ENCODE data around the gene GPR161.

Gene GPR161

DNA sequence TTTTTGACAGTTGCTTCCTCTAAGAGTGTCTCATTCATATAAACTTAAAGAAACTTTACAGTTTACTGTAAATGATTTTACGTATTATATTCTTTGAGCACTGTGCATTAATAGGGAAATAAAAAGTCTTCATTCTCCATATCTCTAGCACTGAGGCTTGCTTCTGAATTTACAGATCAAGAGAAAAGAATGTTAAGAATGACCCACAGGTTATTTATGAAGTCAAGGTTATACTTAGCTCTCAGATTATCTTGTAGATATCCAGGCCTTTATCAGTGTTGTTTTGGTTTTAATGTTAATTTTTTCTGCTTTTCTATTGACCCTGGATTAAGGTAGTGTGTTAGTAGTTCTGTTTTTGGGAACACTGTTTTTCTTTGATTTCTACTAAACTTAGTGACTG lies 91.4 kb downstream of the GPR161 start:
- Histone ChIP-seq H3K4me1 (ENCODE audit: insufficient read depth, low read length, severe bottlenecking) (no peaks in the 10 kb centered on the region), H3K79me2 (ENCODE audit: insufficient read depth, low read length) (no peaks in the 10 kb centered on the region), H4K20me1 (ENCODE audit: insufficient read depth, low read length) (no peaks in the 10 kb centered on the region), H2AFZ (ENCODE audit: low read length) (no peak overlapping the region), H3F3A (ENCODE audit: insufficient read depth, low read length) (no peaks in the 10 kb centered on the region), H3K27me3 (ENCODE audit: insufficient read depth, low read length) (no peaks in the 10 kb centered on the region), H3K9me2 (ENCODE audit: low read depth, low read length) (no peaks in the 10 kb centered on the region), H3K9ac (ENCODE audit: low read length) (no peak overlapping the region), H3K9me3 (ENCODE audit: low read length) (peaks cover 5% of the 10 kb centered on the region; the same call in 1 of the 2 replicates), H3K4me3 (ENCODE audit: low read depth, low read length, poor library complexity, severe bottlenecking) (no peak overlapping the region), H3K36me3 (ENCODE audit: insufficient read depth, low read length) (peaks cover 51% of the 10 kb centered on the region), H3K4me2 (ENCODE audit: low read length) (no peak overlapping the region), H3K27ac (ENCODE audit: low read depth, low read length, poor library complexity, severe bottlenecking) (no peak overlapping the region)
- no peak for TF ChIP-seq EZH2 (IDR thresholded peaks at IDR 0.05; ENCODE audit: borderline replicate concordance, low read length)
- TF ChIP-seq, protein P1, sequence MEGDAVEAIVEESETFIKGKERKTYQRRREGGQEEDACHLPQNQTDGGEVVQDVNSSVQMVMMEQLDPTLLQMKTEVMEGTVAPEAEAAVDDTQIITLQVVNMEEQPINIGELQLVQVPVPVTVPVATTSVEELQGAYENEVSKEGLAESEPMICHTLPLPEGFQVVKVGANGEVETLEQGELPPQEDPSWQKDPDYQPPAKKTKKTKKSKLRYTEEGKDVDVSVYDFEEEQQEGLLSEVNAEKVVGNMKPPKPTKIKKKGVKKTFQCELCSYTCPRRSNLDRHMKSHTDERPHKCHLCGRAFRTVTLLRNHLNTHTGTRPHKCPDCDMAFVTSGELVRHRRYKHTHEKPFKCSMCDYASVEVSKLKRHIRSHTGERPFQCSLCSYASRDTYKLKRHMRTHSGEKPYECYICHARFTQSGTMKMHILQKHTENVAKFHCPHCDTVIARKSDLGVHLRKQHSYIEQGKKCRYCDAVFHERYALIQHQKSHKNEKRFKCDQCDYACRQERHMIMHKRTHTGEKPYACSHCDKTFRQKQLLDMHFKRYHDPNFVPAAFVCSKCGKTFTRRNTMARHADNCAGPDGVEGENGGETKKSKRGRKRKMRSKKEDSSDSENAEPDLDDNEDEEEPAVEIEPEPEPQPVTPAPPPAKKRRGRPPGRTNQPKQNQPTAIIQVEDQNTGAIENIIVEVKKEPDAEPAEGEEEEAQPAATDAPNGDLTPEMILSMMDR (IDR thresholded peaks at IDR 0.05; ENCODE audit: low read length), result no peak

DNA sequence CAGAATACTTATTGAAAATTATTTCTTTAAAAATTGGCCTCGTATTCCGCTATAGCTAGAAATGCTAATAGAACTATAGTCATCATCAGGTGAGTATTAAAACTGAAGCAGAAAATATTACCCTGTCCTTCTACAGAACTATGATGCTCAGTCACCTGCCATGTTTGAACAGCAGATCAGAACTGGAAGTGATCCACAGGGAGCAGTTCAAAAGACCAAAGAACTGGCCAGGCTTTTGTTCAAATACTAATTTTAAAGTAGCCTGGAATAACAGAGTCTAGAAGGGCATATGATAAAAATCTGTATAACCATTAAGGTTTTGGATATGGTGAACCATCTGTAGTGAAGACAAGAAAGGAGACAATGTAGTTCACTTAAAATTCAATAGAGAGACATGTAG lies 94.4 kb downstream of the GPR161 start:
- Histone ChIP-seq H3K4me1 (ENCODE audit: insufficient read depth, low read length, severe bottlenecking) (no peaks in the 10 kb centered on the region), H3K36me3 (ENCODE audit: insufficient read depth, low read length) (peaks cover 47% of the 10 kb centered on the region)

DNA sequence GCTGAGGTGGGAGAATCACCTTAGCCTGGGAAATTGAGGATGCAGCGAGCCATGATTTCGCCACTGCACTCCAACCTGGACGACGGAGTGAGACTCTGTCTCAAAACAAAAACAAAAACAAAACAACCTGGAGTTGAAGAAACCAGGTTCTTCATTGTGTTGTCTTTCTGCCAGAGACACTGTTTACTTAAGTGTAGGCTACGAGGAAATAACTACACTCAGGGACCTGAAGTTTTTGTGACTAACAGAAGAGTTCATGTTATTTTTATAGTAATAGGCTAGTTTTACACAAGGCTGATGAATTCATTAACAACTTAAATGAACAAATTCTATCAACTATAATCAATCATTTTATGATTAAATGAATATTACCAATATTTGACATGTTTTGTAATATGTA lies 101.4 kb downstream of the GPR161 start:
- Histone ChIP-seq H3K9me3 (ENCODE audit: low read length) (no peaks in the 10 kb centered on the region), H3K27me3 (ENCODE audit: insufficient read depth, low read length) (no peaks in the 10 kb centered on the region), H3K4me1 (ENCODE audit: insufficient read depth, low read length, severe bottlenecking) (no peaks in the 10 kb centered on the region), H4K20me1 (ENCODE audit: insufficient read depth, low read length) (no peaks in the 10 kb centered on the region), H3K4me2 (ENCODE audit: low read length) (no peak overlapping the region), H3K36me3 (ENCODE audit: insufficient read depth, low read length) (no peaks in the 10 kb centered on the region), H3K27ac (ENCODE audit: low read depth, low read length, poor library complexity, severe bottlenecking) (no peak overlapping the region), H3K9me2 (ENCODE audit: low read depth, low read length) (no peaks in the 10 kb centered on the region), H3K79me2 (ENCODE audit: insufficient read depth, low read length) (no peaks in the 10 kb centered on the region), H3K4me3 (ENCODE audit: low read depth, low read length, poor library complexity, severe bottlenecking) (no peak overlapping the region), H2AFZ (ENCODE audit: low read length) (no peak overlapping the region), H3K9ac (ENCODE audit: low read length) (no peak overlapping the region), H3F3A (ENCODE audit: insufficient read depth, low read length) (no peaks in the 10 kb centered on the region)
- TF ChIP-seq, protein P1 (IDR thresholded peaks at IDR 0.05; ENCODE audit: low read length), result no peak
- no peak for TF ChIP-seq EZH2 (IDR thresholded peaks at IDR 0.05; ENCODE audit: borderline replicate concordance, low read length)

More for the DNA sequence above, 94.4 kb downstream of the GPR161 start:
- no peaks in the 10 kb centered on the region for H3K79me2 ChIP-seq (ENCODE audit: insufficient read depth, low read length)
- no peak overlapping the region for H3K4me3 ChIP-seq (ENCODE audit: low read depth, low read length, poor library complexity, severe bottlenecking)
- H4K20me1 ChIP-seq (ENCODE audit: insufficient read depth, low read length), result no peaks in the 10 kb centered on the region
- no peaks in the 10 kb centered on the region for H3F3A ChIP-seq (ENCODE audit: insufficient read depth, low read length)
- H3K4me2 ChIP-seq (ENCODE audit: low read length), result no peak overlapping the region
- no peak overlapping the region for H3K27ac ChIP-seq (ENCODE audit: low read depth, low read length, poor library complexity, severe bottlenecking)
- no peak overlapping the region for H2AFZ ChIP-seq (ENCODE audit: low read length)
- H3K27me3 ChIP-seq (ENCODE audit: insufficient read depth, low read length), result no peaks in the 10 kb centered on the region
- H3K9me3 ChIP-seq (ENCODE audit: low read length), result peaks cover 5% of the 10 kb centered on the region; the same call in 1 of the 2 replicates
- TF ChIP-seq, protein P1 (IDR thresholded peaks at IDR 0.05; ENCODE audit: low read length), result no peak
- TF ChIP-seq EZH2 (IDR thresholded peaks at IDR 0.05; ENCODE audit: borderline replicate concordance, low read length), result no peak
- no peaks in the 10 kb centered on the region for H3K9me2 ChIP-seq (ENCODE audit: low read depth, low read length)
- no peak overlapping the region for H3K9ac ChIP-seq (ENCODE audit: low read length)
